CD14-positive monocyte (primary cell): ENCODE data around the gene CXCR1. TPM values are rescaled to one million over a fixed set of nuclear protein-coding genes. Genes with fewer than 3 reads are reported as not detected.
A peak's percentile ranks its signal among the peaks of the same experiment; 100 is the strongest.

Experiments used
- DNase-seq, 3 donors: peaks; one replicate each; pipeline ENCODE4 v3.0.0-alpha.2; 2011 to 2022
- H2AFZ ChIP-seq: 2 replicates; pipeline ENCODE4 v1.6.0; 2012; ENCODE audit warnings: mild to moderate bottlenecking, low read depth, low read length, inconsistent platforms; ENCODE audit not compliant: insufficient read depth, poor library complexity, severe bottlenecking
- H3K27ac ChIP-seq, 2 donors: 1 replicate in 1 of 2; 2 replicates in 1 of 2; pipeline ENCODE4 v1.5.1; 2012 to 2013; ENCODE audit warnings: low read length in 2 of 2, control low read depth in 1 of 2, inconsistent platforms in 1 of 2, low read depth in 1 of 2, mild to moderate bottlenecking in 1 of 2
- H3K27me3 ChIP-seq, 2 donors: one replicate each; pipeline versions ENCODE4 v1.6.0 to v1.6.1; 2011 to 2013; ENCODE audit warnings: low read length in 2 of 2; ENCODE audit not compliant: control insufficient read depth in 2 of 2, insufficient read depth in 2 of 2
- H3K36me3 ChIP-seq, 2 donors: replicated peaks in 1 of 2; 1 replicate in 1 of 2; 2 replicates in 1 of 2; pipeline versions ENCODE4 v1.5.1 to v1.6.1; 2012 to 2013; ENCODE audit warnings: low read length in 2 of 2, control low read depth in 1 of 2, inconsistent platforms in 1 of 2, mild to moderate bottlenecking in 1 of 2; ENCODE audit not compliant: insufficient read depth in 2 of 2, control insufficient read depth in 1 of 2
- H3K4me1 ChIP-seq, 2 donors: 1 replicate in 1 of 2; 2 replicates in 1 of 2; pipeline versions ENCODE4 v1.5.1 to v1.6.1; 2012 to 2013; ENCODE audit warnings: low read length in 2 of 2, control low read depth in 1 of 2, inconsistent platforms in 1 of 2, mild to moderate bottlenecking in 1 of 2, moderate library complexity in 1 of 2; ENCODE audit not compliant: insufficient read depth in 2 of 2, control insufficient read depth in 1 of 2
- H3K4me2 ChIP-seq: replicated peaks from 2 replicates; pipeline ENCODE3; 2012; ENCODE audit warnings: low read length, moderate library complexity, mild to moderate bottlenecking; ENCODE audit not compliant: poor library complexity, severe bottlenecking; ENCODE audit errors: extremely low read depth
- H3K4me3 ChIP-seq, 3 experiments: fragments of 200-600 bp in 1 of 3; sonication (generic) in 1 of 3; replicated peaks in 1 of 3; 1 replicate in 2 of 3; 2 replicates in 1 of 3; pipeline ENCODE4 v1.5.1; 2011 to 2013; ENCODE audit warnings: low read length in 3 of 3, mild to moderate bottlenecking in 3 of 3, control low read depth in 2 of 3, low read depth in 2 of 3, inconsistent platforms in 1 of 3, moderate library complexity in 1 of 3
- H3K79me2 ChIP-seq: 2 replicates; pipeline ENCODE4 v1.6.0; 2012; ENCODE audit warnings: mild to moderate bottlenecking, control low read depth, inconsistent platforms, low read length, moderate library complexity; ENCODE audit not compliant: insufficient read depth
- H3K9ac ChIP-seq: 2 replicates; pipeline ENCODE4 v1.6.0; 2017; ENCODE audit warnings: low read length, mild to moderate bottlenecking; ENCODE audit not compliant: insufficient read depth, poor library complexity, severe bottlenecking
- H3K9me3 ChIP-seq, 2 donors: replicated peaks in 1 of 2; 1 replicate in 1 of 2; 2 replicates in 1 of 2; pipeline versions ENCODE4 v1.5.1 to v1.6.1; 2012 to 2013; ENCODE audit warnings: low read length in 2 of 2, control low read depth in 1 of 2; ENCODE audit not compliant: control insufficient read depth in 1 of 2, insufficient read depth in 1 of 2
- H4K20me1 ChIP-seq: 2 replicates; pipeline ENCODE4 v1.6.0; 2012; ENCODE audit warnings: mild to moderate bottlenecking, low read length, control low read depth, moderate library complexity; ENCODE audit not compliant: insufficient read depth
- H3K27ac Mint-ChIP-seq, 7 donors: one replicate each; pipeline ENCODE4 v1.8.0; 2020; ENCODE audit warnings: mild to moderate bottlenecking in 7 of 7, mixed read lengths in 7 of 7, moderate library complexity in 6 of 7, inconsistent platforms in 2 of 7
- H3K27me3 Mint-ChIP-seq, 3 donors: one replicate each; pipeline ENCODE4 v1.8.0; 2021 to 2022; ENCODE audit warnings: low read depth in 3 of 3, mild to moderate bottlenecking in 3 of 3, mixed read lengths in 3 of 3, moderate library complexity in 3 of 3, inconsistent platforms in 1 of 3
- H3K36me3 Mint-ChIP-seq, 2 donors: one replicate each; pipeline ENCODE4 v1.8.0; 2020; ENCODE audit warnings: mixed read lengths in 2 of 2, inconsistent platforms in 1 of 2, mild to moderate bottlenecking in 1 of 2
- H3K4me1 Mint-ChIP-seq: one replicate; pipeline ENCODE4 v1.8.0; 2020; ENCODE audit warnings: mild to moderate bottlenecking, mixed read lengths
- H3K4me3 Mint-ChIP-seq, 2 donors: one replicate each; pipeline ENCODE4 v1.8.0; 2020; ENCODE audit warnings: mild to moderate bottlenecking in 2 of 2, mixed read lengths in 2 of 2, moderate library complexity in 1 of 2
- H3K9me3 Mint-ChIP-seq, 7 donors: one replicate each; pipeline ENCODE4 v1.8.0; 2020 to 2022; ENCODE audit warnings: mixed read lengths in 7 of 7, mild to moderate bottlenecking in 6 of 7, moderate library complexity in 6 of 7, inconsistent platforms in 2 of 7
- CTCF ChIP-seq: fragments of 200-600 bp; IDR thresholded peaks from one replicate; pipeline ENCODE4 v1.8.0; 2022; ENCODE audit warnings: antibody characterized with exemption, mild to moderate bottlenecking
- WGBS: methylation state at CpG from one replicate; pipeline ENCODE4 v1.1.5; 2013; ENCODE audit warnings: missing lambda C conversion rate; ENCODE audit not compliant: insufficient coverage; 5-methylcytosine and 5-hydroxymethylcytosine counted together
- intact Hi-C, 2 donors: fragments of 100-400 bp; cut with micrococcal nuclease; formaldehyde crosslinking; loops; one replicate each; pipeline versions ENCODE4 v1.15.0 to v1.15.1; 2023
- polyA plus RNA-seq, 3 donors: library from polyadenylated mRNA; depleted of rRNA in 1 of 3; unstranded in 2 of 3; stranded (reverse) in 1 of 3; fragments of 300-500 nt in 2 of 3; fragments of >200 nt in 1 of 3; fragmentation: Illumina TruSeq in 2 of 3; gene quantifications; 1 replicate in 2 of 3; 2 replicates in 1 of 3; pipeline ENCODE4 v1.2.3, GENCODE V29; 2012 to 2021

CXCR1 gene
- polyA plus RNA-seq, 3 donors: 0.44 to 2.4 (median 0.59) TPM

GRCh38 chr2:218169757-218170546, 3.2 kb upstream of the CXCR1 start:
- H3K4me1 Mint-ChIP-seq: peaks cover 49% of the 10 kb centered on the region
- peaks cover 0 to 2% of the 10 kb centered on the region in 2 donors for H3K36me3 Mint-ChIP-seq
- Histone ChIP-seq H2AFZ (no peak overlapping the region), H3K27me3 (no peaks in the 10 kb centered on the region), H3K9me3 (no peaks in the 10 kb centered on the region), H3K36me3 (no peaks in the 10 kb centered on the region), H3K4me3 (no peak overlapping the region), H3K4me2 (no peak overlapping the region), H3K9ac (no peak overlapping the region), H3K4me1 (peaks cover 32 to 44% of the 10 kb centered on the region in 2 donors), H4K20me1 (no peaks in the 10 kb centered on the region), H3K27ac (no peak overlapping the region), H3K79me2 (peaks cover 3% of the 10 kb centered on the region)
- no peak for DNase-seq
- intact Hi-C loops: no loop called here
- WGBS: 71% methylated on average over 1 of the region's 5 CpGs
- peaks cover 1 to 5% (median 2%) of the 10 kb centered on the region in 3 donors for H3K27me3 Mint-ChIP-seq
- H3K27ac Mint-ChIP-seq: peak overlapping the region in 1 of 7 donors; percentile 56
- H3K4me3 Mint-ChIP-seq: no peak overlapping the region
- H3K9me3 Mint-ChIP-seq: no peaks in the 10 kb centered on the region
- no peak for TF ChIP-seq CTCF

GRCh38 chr2:218168635-218169462, 2.1 kb upstream of the CXCR1 start:
- Histone ChIP-seq H3K4me2 (no peak overlapping the region), H3K27ac (no peak overlapping the region), H2AFZ (no peak overlapping the region), H3K79me2 (peaks cover 3% of the 10 kb centered on the region), H3K9ac (no peak overlapping the region), H3K36me3 (no peaks in the 10 kb centered on the region), H3K4me3 (no peak overlapping the region), H3K27me3 (no peaks in the 10 kb centered on the region), H3K9me3 (no peaks in the 10 kb centered on the region), H3K4me1 (peaks cover 32 to 44% of the 10 kb centered on the region in 2 donors), H4K20me1 (no peaks in the 10 kb centered on the region)
- H3K4me1 Mint-ChIP-seq: peaks cover 52% of the 10 kb centered on the region
- WGBS: 91% methylated on average over 1 of the region's 9 CpGs
- TF ChIP-seq CTCF: peak; percentile 73
- peak in 2 of 3 donors; percentile 32 to 56 for DNase-seq
- peaks cover 1 to 9% (median 2%) of the 10 kb centered on the region in 3 donors for H3K27me3 Mint-ChIP-seq
- H3K4me3 Mint-ChIP-seq: no peak overlapping the region
- intact Hi-C loops: no loop called here
- no peak overlapping the region for H3K27ac Mint-ChIP-seq
- peaks cover 10 to 13% of the 10 kb centered on the region in 2 donors for H3K36me3 Mint-ChIP-seq
- H3K9me3 Mint-ChIP-seq: peaks cover 0 to 2% (median 0%) of the 10 kb centered on the region in 7 donors
